ENCODE results near the gene MTCH1. TPM values are rescaled to one million over a fixed set of nuclear protein-coding genes. Genes with fewer than 3 reads are reported as not detected.

Gene MTCH1
- total and polyA plus RNA-seq, 7 donors = 141 to 198 (median 163) TPM

- Histone ChIP-seq H3K36me3 (no peaks in the 10 kb centered on the region), H3K27me3 (no peaks in the 10 kb centered on the region), H3K4me3 (no peak overlapping the region), H3K4me1 (no peaks in the 10 kb centered on the region), H3K9me3 (no peaks in the 10 kb centered on the region), H3K27ac (no peak overlapping the region)
- TF ChIP-seq, protein P1, sequence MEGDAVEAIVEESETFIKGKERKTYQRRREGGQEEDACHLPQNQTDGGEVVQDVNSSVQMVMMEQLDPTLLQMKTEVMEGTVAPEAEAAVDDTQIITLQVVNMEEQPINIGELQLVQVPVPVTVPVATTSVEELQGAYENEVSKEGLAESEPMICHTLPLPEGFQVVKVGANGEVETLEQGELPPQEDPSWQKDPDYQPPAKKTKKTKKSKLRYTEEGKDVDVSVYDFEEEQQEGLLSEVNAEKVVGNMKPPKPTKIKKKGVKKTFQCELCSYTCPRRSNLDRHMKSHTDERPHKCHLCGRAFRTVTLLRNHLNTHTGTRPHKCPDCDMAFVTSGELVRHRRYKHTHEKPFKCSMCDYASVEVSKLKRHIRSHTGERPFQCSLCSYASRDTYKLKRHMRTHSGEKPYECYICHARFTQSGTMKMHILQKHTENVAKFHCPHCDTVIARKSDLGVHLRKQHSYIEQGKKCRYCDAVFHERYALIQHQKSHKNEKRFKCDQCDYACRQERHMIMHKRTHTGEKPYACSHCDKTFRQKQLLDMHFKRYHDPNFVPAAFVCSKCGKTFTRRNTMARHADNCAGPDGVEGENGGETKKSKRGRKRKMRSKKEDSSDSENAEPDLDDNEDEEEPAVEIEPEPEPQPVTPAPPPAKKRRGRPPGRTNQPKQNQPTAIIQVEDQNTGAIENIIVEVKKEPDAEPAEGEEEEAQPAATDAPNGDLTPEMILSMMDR (IDR thresholded peaks at IDR 0.05) = no peak
- TF ChIP-seq EP300 (IDR thresholded peaks at IDR 0.05) = no peak
- TF ChIP-seq POLR2AphosphoS5 (IDR thresholded peaks at IDR 0.05) = no peak
- TF ChIP-seq POLR2A (IDR thresholded peaks at IDR 0.05) = no peak
- intact Hi-C loops (cut with DNase I) = no loop called here
- WGBS, 2 donors = 90 to 93% methylated on average over 24 of the region's 24 CpGs
- no peak for DNase-seq
These were observed 39.8 kb upstream of the MTCH1 start for GRCh38 chr6:37025621-37026466.

DNA sequence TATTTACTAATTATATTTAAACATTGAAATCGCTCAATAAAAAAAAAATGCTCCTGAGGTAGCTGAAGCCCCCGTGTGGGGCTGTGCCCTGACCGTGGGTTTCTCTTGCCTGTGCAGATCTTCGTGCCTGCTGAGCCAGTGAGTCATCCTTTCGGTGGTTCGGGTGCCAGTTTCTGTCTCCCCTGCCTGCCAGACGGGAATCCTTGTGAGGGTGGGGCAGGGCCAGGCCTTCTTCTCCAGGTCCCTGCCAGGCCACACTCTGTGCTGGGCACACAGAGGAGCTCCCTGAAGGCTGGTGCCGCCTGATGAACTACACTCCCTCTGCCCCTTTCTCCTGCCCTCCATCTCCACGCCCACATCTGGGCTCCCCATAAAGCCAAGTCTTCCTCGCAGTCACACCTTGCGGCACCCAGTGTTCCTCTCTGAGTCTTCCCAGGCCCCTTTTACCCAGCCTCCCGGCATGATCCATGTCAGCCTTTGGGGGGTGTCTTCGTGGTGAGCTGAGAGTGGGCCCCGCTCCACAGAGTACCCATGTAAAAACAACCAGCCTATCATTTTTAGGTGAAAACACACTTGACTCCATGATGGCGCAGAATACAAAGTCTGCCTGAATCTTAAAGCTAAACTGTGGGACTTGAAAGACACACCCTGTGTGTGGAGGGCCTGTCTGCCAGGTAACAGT, 38.8 kb upstream of the MTCH1 start:
- no peaks in the 10 kb centered on the region for H3K27me3 ChIP-seq
- no peak overlapping the region for H3K27ac ChIP-seq
- 73 to 83% methylated on average over 15 of the region's 15 CpGs for WGBS, 2 donors
- no peaks in the 10 kb centered on the region for H3K4me1 ChIP-seq
- DNase-seq = no peak
- no peak overlapping the region for H3K4me3 ChIP-seq
- no peaks in the 10 kb centered on the region for H3K9me3 ChIP-seq
- intact Hi-C loops (cut with DNase I) = no loop called here
- no peaks in the 10 kb centered on the region for H3K36me3 ChIP-seq
- TF ChIP-seq EP300 (IDR thresholded peaks at IDR 0.05) = no peak
- TF ChIP-seq, protein P1 (IDR thresholded peaks at IDR 0.05) = no peak
- no peak for TF ChIP-seq POLR2A (IDR thresholded peaks at IDR 0.05)
- no peak for TF ChIP-seq POLR2AphosphoS5 (IDR thresholded peaks at IDR 0.05)

DNA sequence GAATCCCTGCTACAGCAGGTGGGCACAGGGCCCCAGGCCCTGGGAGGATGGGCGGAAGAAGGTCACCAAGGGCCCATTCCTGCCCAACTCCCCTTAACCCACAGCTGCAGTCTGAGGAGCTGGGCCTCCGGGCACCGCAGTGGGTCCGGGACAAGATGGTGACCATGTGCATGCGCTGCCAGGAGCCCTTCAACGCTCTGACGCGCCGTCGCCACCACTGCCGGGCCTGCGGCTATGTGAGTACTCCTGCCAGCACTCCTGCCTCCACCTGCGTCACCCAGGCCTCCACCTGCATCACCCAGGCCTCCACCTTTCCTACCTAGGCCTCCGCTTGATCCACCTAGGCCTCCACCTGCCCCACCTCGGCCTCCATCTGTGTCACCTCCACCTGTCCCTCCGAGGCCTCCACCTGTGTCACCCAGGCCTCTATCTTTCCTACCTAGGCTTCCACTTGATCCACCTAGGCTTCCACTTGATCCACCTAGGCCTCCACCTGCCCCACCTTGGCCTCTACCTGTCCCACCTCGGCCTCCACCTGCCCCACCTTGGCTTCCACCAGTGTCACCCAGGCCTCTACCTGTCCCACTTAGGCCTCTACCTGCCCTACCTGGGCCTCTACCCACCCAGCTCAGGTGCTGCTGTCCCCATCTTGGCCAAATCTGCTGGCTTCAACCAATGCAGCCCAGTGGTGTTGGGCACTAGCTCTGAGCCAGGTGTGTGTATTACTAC, 36.3 kb upstream of the MTCH1 start:
- Histone ChIP-seq H3K9me3 (no peaks in the 10 kb centered on the region), H3K4me1 (peaks cover 0 to 18% (median 15%) of the 10 kb centered on the region in 4 donors), H3K27ac (no peak overlapping the region), H3K4me3 (no peak overlapping the region), H3K27me3 (no peaks in the 10 kb centered on the region), H3K36me3 (no peaks in the 10 kb centered on the region)
- no peak for DNase-seq
- intact Hi-C loops (cut with DNase I) = no loop called here
- WGBS, 2 donors = 96 to 97% methylated on average over 17 of the region's 17 CpGs
- TF ChIP-seq POLR2AphosphoS5 (IDR thresholded peaks at IDR 0.05) (no peak), EP300 (IDR thresholded peaks at IDR 0.05) (no peak), POLR2A (IDR thresholded peaks at IDR 0.05) (no peak)
- TF ChIP-seq, protein P1 (IDR thresholded peaks at IDR 0.05) = no peak

GRCh38 chr6:37021356-37022129, 35.5 kb upstream of the MTCH1 start:
- WGBS, 2 donors = 69 to 87% methylated on average over 14 of the region's 14 CpGs
- Histone ChIP-seq H3K4me3 (no peak overlapping the region), H3K36me3 (no peaks in the 10 kb centered on the region), H3K27ac (no peak overlapping the region), H3K27me3 (no peaks in the 10 kb centered on the region), H3K4me1 (peaks cover 0 to 18% (median 15%) of the 10 kb centered on the region in 4 donors), H3K9me3 (no peaks in the 10 kb centered on the region)
- intact Hi-C loops (cut with DNase I) = no loop called here
- TF ChIP-seq, protein P1 (IDR thresholded peaks at IDR 0.05) = no peak
- no peak for TF ChIP-seq POLR2A (IDR thresholded peaks at IDR 0.05)
- no peak for DNase-seq

All from sigmoid colon (tissue), 7 donors.